ENCODE results near the gene ELANE. TPM values are rescaled to one million over a fixed set of nuclear protein-coding genes. Genes with fewer than 3 reads are reported as not detected.
A peak's percentile ranks its signal among the peaks of the same experiment; 100 is the strongest.
"Not testable (repeated sequence)": the region's sequence is repeated elsewhere in the genome, so short reads cannot be mapped to it uniquely, and the experiment has no call there.

Gene ELANE
- polyA plus RNA-seq, 1 experiment = not detected

DNA sequence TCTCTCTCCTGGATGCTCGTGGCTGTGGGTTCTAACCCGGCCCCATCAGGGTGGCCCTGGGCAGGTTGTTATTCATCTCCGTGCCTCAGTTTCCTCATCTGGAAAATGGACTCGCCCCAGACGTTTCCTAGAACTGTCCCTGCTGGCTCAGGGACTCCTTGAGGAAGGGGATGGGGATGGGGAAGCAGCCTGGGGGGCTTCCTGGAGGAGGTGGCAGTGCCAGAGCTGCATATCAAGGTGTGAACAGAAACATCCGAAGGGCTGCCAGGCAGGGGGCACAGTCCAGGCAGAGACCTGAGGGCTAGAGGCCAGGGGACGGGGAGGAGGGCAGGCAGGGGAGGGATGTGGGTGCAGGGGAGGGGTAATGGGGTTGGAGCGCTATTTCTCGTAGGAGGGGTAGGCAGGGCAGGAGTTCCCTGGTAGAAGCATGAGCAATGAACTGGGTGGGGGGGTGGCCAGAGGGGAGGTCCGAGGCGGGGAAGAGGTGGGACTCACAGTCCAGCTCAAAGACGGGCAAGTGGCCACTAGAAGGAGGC, 3.6 kb upstream of the ELANE start:
- DNase-seq (ENCODE audit: low read depth, low spot score) = no peak
- no peak overlapping the region for H3K27ac ChIP-seq (ENCODE audit: low read depth, low read length)
- TF ChIP-seq, protein P1, sequence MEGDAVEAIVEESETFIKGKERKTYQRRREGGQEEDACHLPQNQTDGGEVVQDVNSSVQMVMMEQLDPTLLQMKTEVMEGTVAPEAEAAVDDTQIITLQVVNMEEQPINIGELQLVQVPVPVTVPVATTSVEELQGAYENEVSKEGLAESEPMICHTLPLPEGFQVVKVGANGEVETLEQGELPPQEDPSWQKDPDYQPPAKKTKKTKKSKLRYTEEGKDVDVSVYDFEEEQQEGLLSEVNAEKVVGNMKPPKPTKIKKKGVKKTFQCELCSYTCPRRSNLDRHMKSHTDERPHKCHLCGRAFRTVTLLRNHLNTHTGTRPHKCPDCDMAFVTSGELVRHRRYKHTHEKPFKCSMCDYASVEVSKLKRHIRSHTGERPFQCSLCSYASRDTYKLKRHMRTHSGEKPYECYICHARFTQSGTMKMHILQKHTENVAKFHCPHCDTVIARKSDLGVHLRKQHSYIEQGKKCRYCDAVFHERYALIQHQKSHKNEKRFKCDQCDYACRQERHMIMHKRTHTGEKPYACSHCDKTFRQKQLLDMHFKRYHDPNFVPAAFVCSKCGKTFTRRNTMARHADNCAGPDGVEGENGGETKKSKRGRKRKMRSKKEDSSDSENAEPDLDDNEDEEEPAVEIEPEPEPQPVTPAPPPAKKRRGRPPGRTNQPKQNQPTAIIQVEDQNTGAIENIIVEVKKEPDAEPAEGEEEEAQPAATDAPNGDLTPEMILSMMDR (IDR thresholded peaks at IDR 0.05; ENCODE audit: low read depth, low read length) = no peak
- H3K27me3 ChIP-seq (ENCODE audit: control insufficient read depth, insufficient read depth, low read length) = peaks cover 33% of the 10 kb centered on the region
- no peak overlapping the region for H3K4me3 ChIP-seq (ENCODE audit: low read depth, low read length)
- no peaks in the 10 kb centered on the region; the same call in 1 of the 2 replicates for H3K9me3 ChIP-seq (ENCODE audit: control insufficient read depth, insufficient read depth, low read length)
- ChIA-PET POLR2A (interaction anchor here (0.7 to 2.0 kb wide), 2 partner anchors 46 to 149 kb away, joined by 3 to 5 read pairs; no protein-coding TSS in a partner anchor), CTCF (interaction anchor here (0.9 kb wide), 1 partner anchor 153 kb away, joined by 3 read pairs; no protein-coding TSS in a partner anchor)

DNA sequence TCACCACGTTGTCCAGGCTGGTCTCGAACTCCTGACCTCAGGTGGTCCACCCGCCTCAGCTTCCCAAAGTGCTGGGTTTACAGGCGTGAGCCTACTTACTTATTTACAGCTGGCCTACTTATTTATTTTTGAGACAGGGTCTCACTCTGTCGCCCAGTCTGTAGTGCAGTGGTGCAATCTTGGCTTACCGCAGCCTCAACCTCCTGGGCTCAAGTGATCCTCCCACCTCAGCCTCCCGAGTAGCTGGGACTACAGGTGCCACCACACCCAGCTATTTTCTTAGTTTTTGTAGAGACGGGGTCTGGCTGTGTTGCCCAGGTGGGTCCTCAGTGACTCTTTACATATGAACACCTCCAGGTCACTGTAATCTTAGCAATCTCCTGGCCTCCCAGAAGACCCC, 2.9 kb upstream of the ELANE start:
- not testable (repeated sequence) for H3K27ac ChIP-seq (ENCODE audit: low read depth, low read length); DNase-seq (ENCODE audit: low read depth, low spot score); H3K9me3 ChIP-seq (ENCODE audit: control insufficient read depth, insufficient read depth, low read length); H3K4me3 ChIP-seq (ENCODE audit: low read depth, low read length)
- peaks cover 28% of the 10 kb centered on the region for H3K27me3 ChIP-seq (ENCODE audit: control insufficient read depth, insufficient read depth, low read length)
- ChIA-PET CTCF (interaction anchor here (0.5 to 0.9 kb wide), 2 partner anchors 9 to 152 kb away, joined by 3 to 4 read pairs; no protein-coding TSS in a partner anchor), POLR2A (interaction anchor here (2.0 kb wide), 1 partner anchor 46 kb away, joined by 5 read pairs; no protein-coding TSS in a partner anchor)

DNA sequence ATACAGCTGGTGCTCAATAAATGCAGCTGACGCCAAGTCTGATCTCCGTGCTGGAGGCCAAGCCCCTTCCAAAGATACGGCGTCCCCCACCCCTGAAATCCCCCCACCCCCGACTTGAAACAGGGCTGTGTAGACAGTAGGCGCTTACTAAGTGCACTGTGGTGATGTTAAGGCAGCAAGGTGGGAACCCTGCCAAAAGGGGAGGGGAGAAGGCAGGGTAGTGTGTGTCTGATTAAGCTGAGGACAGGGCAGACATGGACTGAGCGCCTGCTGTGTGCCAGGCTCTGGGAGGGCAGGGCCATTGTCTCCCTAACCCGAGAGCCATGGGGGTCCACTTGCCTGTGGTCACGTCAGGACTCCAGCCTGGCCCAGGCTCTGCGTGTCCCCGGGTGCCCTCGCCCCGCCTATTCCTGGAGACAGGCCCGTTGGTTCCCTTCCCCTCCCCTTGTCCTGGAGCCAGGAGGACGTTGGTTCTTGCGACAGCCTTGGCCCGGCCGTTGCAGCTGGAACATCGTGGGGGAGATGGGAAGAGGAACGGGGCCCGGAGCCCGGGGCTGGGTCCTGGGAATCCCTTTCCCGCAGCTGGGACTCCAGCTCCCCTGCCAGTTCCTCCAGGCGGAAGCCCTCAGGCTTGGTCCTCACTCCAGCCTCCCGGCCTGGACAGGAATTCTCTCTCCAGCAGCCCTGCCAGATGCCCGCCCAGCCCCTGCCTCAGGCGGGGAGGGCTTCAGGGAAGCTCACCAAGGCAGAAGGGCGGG, 1.7 kb upstream of the ELANE start:
- peak; percentile 56 for DNase-seq (ENCODE audit: low read depth, low spot score)
- CTCF ChIA-PET = interaction anchor here (0.5 to 1.1 kb wide), 2 partner anchors 80 to 331 kb away, joined by 5 to 9 read pairs; no protein-coding TSS in a partner anchor

DNA sequence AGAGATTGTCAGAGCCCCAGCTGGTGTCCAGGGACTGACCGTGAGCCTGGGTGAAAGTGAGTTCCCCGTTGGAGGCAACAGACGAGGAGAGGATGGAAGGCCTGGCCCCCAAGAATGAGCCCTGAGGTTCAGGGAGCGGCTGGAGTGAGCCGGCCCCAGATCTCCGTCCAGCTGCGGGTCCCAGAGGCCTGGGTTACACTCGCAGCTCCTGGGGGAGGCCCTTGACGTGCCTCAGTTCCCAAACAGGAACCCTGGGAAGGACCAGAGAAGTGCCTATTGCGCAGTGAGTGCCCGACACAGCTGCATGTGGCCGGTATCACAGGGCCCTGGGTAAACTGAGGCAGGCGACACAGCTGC, 1.1 kb upstream of the ELANE start:
- POLR2A ChIA-PET = interaction anchor here (0.5 to 1.2 kb wide), 5 partner anchors 9 to 133 kb away, joined by 3 to 8 read pairs (median 6); partner anchors contain the start of gene WDR18
- no peak for DNase-seq (ENCODE audit: low read depth, low spot score)
- peak overlapping the region; percentile 82 for H3K27ac ChIP-seq (ENCODE audit: low read depth, low read length)
- CTCF ChIA-PET = interaction anchor here (1.1 kb wide), 1 partner anchor 81 kb away, joined by 9 read pairs; no protein-coding TSS in a partner anchor
- TF ChIP-seq, protein P1 (IDR thresholded peaks at IDR 0.05; ENCODE audit: low read depth, low read length) = no peak
- peak overlapping the region; percentile 7; the same call in 1 of the 2 replicates for H3K4me3 ChIP-seq (ENCODE audit: low read depth, low read length)
- peaks cover 23% of the 10 kb centered on the region for H3K27me3 ChIP-seq (ENCODE audit: control insufficient read depth, insufficient read depth, low read length)
- H3K9me3 ChIP-seq (ENCODE audit: control insufficient read depth, insufficient read depth, low read length) = no peaks in the 10 kb centered on the region; the same call in 1 of the 2 replicates

More for the DNA sequence above, 1.7 kb upstream of the ELANE start:
- Histone ChIP-seq H3K9me3 (ENCODE audit: control insufficient read depth, insufficient read depth, low read length) (no peaks in the 10 kb centered on the region; the same call in 1 of the 2 replicates), H3K4me3 (ENCODE audit: low read depth, low read length) (peak overlapping the region; percentile 7; the same call in 1 of the 2 replicates), H3K27me3 (ENCODE audit: control insufficient read depth, insufficient read depth, low read length) (peaks cover 23% of the 10 kb centered on the region), H3K27ac (ENCODE audit: low read depth, low read length) (peak overlapping the region; percentile 82)
- TF ChIP-seq, protein P1 (IDR thresholded peaks at IDR 0.05; ENCODE audit: low read depth, low read length) = no peak
- POLR2A ChIA-PET = interaction anchor here (0.5 to 1.2 kb wide), 5 partner anchors 9 to 134 kb away, joined by 3 to 8 read pairs (median 6); partner anchors contain the start of gene WDR18

DNA sequence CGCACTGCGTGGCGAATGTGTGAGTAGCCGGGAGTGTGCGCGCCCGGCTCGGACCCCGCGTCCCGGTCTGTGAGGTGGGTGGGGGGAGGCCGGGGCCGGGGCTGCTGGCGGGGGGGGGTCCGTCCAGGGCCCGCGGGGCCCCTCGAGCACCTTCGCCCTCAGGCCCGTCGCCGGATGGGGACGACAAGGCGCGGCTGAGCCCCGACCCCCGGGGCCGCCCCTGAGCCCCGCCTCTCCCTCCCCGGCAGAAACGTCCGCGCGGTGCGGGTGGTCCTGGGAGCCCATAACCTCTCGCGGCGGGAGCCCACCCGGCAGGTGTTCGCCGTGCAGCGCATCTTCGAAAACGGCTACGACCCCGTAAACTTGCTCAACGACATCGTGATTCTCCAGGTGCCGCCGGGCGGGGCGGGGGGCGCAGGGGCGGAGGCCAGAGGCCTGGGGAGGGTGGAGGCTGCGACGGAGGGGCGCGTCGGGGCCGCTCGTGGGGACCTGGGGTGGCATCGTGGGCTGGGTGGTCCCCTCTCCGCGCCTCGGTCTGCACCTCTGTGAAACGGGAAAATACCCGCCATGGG, 997 bp downstream of the ELANE start:
- Histone ChIP-seq H3K27ac (ENCODE audit: low read depth, low read length) (no peak overlapping the region), H3K4me3 (ENCODE audit: low read depth, low read length) (no peak overlapping the region), H3K27me3 (ENCODE audit: control insufficient read depth, insufficient read depth, low read length) (peaks cover 17% of the 10 kb centered on the region), H3K9me3 (ENCODE audit: control insufficient read depth, insufficient read depth, low read length) (no peaks in the 10 kb centered on the region; the same call in 1 of the 2 replicates)
- no peak for DNase-seq (ENCODE audit: low read depth, low spot score)
- TF ChIP-seq, protein P1 (IDR thresholded peaks at IDR 0.05; ENCODE audit: low read depth, low read length) = no peak
- ChIA-PET CTCF (no interaction called here), POLR2A (no interaction called here)

DNA sequence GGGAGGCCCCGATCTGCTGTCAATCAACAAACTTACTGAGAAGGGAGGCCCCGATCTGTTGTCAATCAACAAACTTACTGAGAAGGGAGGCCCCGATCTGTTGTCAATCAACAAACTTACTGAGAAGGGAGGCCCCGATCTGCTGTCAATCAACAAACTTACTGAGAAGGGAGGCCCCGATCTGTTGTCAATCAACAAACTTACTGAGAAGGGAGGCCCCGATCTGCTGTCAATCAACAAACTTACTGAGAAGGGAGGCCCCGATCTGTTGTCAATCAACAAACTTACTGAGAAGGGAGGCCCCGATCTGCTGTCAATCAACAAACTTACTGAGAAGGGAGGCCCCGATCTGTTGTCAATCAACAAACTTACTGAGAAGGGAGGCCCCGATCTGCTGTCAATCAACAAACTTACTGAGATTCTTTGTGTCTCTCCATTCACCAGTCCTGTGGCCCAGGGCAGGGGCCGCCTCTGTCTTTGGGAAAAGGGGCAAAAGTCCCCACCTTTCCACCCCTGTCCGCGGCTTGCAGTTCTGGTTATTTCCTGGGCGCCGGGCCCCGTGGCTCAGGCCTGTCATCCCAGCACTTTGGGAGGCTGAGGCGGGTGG, 1.6 kb downstream of the ELANE start:
- H3K27ac ChIP-seq (ENCODE audit: low read depth, low read length); H3K9me3 ChIP-seq (ENCODE audit: control insufficient read depth, insufficient read depth, low read length); DNase-seq (ENCODE audit: low read depth, low spot score); CTCF ChIA-PET; H3K4me3 ChIP-seq (ENCODE audit: low read depth, low read length): not testable (repeated sequence)
- peaks cover 14% of the 10 kb centered on the region for H3K27me3 ChIP-seq (ENCODE audit: control insufficient read depth, insufficient read depth, low read length)
- POLR2A ChIA-PET = interaction anchor here (0.7 kb wide), 1 partner anchor 10 kb away, joined by 3 read pairs; no protein-coding TSS in a partner anchor
